HG03558 (cell line): ENCODE results near the gene PDE1C.
"Not testable (repeated sequence)": the region's sequence is repeated elsewhere in the genome, so short reads cannot be mapped to it uniquely, and the experiment has no call there.

Source experiments
- ATAC-seq: cut with Tn5 transposase; IDR thresholded peaks from one replicate; pipeline ENCODE4 v1.9.1; 2021; ENCODE audit warnings: moderate number of reproducible peaks; ENCODE audit not compliant: unreplicated experiment; ENCODE audit errors: extremely low read depth

PDE1C gene

GRCh38 chr7:32047075-32047474 lies 23.1 kb downstream of the PDE1C start:
- no peak for ATAC-seq

DNA sequence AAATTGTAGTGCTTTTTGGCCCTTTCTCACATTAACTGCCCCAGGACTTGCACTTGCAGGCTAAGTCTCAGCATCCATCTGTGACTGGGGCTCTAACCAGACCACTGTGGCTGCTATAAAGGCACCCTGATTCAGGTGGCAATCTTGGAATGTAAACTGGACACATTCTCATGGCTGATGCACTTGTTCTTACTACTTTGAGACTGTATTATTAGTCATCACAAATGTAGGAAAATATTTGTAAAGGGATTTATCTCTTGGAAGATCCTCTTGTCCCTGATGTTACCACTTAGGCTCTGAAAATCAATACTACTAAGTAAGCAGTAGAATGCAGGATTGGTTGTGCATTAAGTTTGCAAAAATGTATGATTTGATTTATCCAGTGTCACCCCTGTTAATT lies 25.0 kb downstream of the PDE1C start:
- no peak for ATAC-seq

GRCh38 chr7:32044739-32045138 lies 25.5 kb downstream of the PDE1C start:
- no peak for ATAC-seq

GRCh38 chr7:32043688-32044087 lies 26.5 kb downstream of the PDE1C start:
- ATAC-seq, result peak; percentile 46

- no peak for ATAC-seq
Measured at GRCh38 chr7:32042900-32043299, 27.3 kb downstream of the PDE1C start.

DNA sequence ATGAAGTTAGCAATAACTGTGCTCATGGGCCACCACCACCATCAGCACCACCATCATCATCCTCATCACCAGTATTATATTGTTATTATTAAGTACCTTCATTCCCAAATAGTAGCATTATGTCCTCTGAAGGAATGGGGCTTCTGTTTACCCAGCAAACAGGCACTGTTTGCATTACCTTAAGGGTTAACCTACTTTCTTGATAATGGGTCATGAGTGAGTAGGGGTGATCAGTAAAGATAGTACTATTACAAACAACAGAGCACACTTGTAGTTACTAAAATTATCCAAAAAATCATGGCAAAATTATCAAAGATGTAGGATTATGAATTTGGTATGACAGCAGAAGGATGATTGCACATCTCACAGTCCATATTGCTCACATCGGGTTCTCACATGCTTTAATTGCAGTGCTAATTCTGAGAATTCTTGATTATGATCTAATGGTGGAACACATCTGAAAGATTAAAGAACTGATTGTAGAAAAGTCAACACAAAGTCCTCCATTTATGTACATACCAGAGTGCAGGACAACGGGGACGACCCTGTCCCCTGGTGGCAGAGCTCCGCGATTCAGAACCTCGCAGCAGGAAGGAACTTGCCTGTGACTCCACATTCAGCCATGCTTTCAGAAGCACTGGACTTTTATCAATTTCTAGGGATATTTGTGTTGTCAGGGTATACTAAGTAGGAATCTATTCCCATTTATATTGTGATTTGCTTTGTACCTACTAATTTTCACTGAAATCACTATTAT lies 31.0 kb downstream of the PDE1C start:
- ATAC-seq, result no peak

DNA sequence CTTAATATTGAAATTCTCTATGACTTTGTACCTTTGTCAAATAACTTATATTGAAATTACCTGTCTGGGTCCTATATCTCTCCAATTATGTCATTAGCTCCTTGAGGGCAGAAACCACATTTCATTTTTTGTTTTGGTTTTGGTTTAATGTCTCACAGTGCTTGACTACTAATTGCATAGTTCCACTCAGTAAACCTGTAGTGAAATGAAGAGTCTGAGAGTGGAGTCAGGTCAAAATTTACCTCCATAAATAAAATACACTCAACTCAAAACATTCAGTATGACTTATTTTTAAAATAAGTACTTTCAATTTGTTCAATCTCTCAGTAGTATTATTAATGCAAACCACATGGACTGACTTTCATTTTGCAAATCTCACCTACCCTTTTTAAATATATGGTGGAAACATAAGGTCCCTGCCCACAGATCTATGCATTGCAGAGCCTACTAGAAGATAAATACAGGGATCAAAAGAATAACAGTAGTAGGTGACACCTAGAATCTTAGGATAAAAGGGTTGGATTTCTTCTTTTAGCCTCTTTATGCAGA lies 32.5 kb downstream of the PDE1C start:
- peak; percentile 84 for ATAC-seq

DNA sequence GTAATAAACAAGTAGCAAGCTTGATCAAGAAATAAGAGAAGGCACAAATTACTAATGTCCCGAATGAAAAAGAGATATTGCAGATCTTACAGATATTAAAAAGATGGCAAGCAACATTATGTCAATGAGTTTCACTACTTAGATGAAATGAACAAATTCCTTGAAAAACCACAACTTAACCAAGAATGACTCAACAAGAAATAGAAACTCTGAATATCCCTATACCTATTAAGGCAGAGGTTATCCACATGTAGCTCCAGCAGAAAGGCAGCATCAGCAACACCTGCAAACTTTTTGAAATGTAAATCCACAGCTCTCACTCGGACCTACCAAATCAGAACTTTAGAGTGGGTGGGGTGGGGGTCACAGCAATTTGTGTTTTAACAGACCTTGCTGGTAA lies 33.6 kb downstream of the PDE1C start:
- no peak for ATAC-seq

- ATAC-seq, result no peak
Measured at GRCh38 chr7:32034052-32034451, 36.2 kb downstream of the PDE1C start.

DNA sequence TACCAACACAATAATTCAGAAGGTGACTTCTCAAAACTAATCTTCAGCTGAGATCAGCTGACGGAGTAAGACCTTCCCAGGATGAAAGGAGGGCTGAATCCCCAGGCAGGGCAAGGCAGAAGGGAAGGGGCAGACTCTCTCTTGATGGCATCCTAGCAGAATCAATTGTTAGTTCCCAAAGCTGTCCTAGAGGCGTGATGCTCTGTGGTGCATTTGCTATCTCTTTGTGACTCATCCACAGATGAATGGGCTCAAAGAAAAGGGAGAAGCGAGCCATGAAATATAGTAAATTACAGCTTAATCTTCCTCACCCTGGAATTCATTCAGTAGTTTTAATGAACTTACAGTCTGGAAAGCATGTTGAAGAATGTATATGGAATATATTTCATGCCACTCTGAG lies 37.2 kb downstream of the PDE1C start:
- no peak for ATAC-seq

DNA sequence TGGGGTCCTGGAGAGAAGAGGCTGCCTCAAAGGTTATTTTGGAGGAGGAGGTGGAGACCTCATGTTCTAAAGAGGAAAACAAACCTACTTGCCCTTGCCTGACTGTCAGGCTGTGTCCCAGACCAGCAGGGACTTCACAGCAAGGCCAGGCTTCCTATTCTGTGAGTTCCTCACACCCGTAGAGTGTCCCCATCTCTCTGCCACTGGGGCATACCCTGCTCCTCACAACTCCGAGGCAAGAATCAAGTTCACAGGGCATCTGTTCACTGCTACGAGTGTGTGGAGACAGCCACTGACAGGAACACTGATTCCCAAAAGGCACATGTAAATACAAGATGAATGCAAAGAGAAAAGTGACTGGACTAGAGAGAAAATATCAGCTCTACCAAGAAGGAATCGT lies 38.0 kb downstream of the PDE1C start:
- ATAC-seq, result no peak

GRCh38 chr7:32030904-32031692 lies 39.1 kb downstream of the PDE1C start:
- no peak for ATAC-seq

DNA sequence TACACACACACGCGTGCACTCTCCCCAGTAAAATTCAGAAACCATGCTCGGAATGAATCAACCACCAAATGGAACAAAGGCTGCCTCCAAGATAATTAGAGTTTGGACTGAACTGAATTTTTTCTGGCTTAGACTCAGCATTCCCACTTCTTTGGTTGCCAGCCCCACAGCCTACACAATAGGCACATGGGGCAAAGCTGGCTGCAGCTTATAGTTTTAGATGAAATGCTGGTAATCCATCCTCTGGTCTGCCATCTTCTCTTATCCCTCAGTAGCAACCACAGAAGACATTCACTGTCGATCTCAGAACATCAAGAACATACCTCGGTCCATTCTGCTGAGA lies 44.2 kb downstream of the PDE1C start:
- ATAC-seq, result no peak

- ATAC-seq, result no peak
Measured at GRCh38 chr7:32025381-32026082, 44.7 kb downstream of the PDE1C start.

DNA sequence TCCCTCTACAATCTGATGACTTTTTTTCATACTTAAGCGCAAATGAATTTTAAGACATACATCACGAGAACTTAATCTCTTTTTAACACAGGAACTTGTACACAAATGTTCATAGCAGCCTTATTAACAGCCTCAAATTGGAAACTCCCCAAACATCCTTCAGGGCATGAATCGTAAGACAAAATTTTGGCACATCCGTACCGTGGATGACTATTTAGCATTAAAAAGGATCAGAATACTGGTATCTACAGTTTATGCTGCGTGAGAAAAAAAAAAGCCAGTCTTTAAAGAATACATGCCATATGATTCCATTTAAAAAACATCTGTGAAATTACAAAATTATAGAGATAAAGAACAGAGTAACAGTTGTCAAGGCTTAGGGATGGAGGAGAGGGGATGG lies 46.8 kb downstream of the PDE1C start:
- no peak for ATAC-seq

GRCh38 chr7:32022966-32023365 lies 47.2 kb downstream of the PDE1C start:
- ATAC-seq, result no peak

GRCh38 chr7:32020551-32021159 lies 49.6 kb downstream of the PDE1C start:
- ATAC-seq, result no peak

DNA sequence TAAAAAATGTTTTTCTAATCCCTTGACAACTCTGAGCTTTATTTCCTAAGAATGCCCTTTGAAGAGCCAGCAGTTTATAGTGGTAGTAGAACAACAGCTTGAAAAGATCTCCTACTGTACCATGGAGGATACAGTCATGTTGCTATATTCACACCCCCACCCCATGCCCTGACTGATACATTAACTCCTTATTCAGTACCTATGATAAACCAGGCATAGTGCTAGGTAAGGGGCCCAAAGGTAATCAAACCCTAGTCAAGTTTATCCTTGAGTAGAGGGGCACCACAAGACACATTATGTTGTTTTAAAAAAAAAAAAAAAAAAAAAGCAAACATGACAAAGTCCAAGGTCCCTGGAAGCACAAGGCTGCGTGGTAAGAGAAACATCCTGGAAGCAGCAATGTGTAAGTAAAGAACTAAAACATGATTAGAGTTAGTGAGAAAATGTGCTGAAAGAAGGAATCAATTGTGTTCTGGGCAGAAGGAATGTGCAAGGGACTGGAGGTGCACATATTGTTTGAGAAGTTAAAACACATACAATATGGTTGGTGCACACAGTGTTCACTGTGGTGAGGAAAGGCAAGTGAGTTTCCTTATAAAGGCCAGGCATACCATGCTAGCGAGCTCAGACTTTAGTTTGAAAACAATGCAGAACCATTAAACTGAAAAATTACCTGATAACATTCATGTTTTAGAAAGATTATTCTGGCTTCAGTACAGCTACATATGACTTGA lies 51.2 kb downstream of the PDE1C start:
- ATAC-seq, result no peak

DNA sequence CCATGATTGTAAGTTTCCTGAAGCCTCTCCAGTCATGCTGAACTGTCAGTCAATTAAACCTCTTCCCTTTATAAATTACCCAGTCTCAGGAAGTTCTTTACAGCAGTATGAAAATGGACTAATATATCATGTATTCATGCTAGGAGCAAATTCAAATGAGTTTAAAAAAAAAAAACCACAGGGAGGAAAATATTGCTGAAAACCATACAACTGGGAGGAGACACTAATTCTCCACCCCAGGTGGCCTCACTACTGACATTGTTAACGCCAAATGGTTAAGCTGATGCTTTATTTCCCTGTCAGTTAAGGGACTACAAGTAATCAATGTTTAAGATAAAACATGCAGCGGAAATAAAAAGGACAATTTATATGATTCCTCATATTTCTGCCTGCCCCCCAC lies 55.1 kb downstream of the PDE1C start:
- no peak for ATAC-seq

DNA sequence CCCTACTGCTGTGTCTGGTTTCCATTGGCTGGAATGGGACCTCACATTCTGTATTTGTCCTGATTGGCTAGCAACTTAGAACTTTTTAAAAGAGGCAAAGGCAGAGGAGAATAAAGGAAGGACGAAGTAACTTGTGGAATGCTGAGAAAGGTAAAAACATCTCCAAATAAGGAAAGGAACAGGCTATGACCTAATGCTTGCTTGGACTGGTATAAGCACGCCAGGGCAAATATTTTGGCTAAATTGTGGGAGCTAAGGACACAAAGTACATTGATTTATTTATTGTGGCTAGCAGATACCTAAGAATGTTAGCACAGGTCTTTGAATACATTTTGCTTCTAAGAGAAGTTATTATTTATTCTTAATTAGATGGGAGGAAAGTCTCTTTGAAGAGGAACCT lies 56.7 kb downstream of the PDE1C start:
- ATAC-seq, result not testable (repeated sequence)
